Measurements from ENCODE around the gene VSX1. TPM values are rescaled to one million over a fixed set of nuclear protein-coding genes. Genes with fewer than 3 reads are reported as not detected.
A peak's percentile ranks its signal among the peaks of the same experiment; 100 is the strongest.

The VSX1 gene
- total and polyA plus RNA-seq, 11 donors = 0.19 to 0.96 (median 0.49) TPM; not detected in 5

- DNase-seq (peak in 2 of 5 donors; percentile 16 to 21), ATAC-seq (no peak)
- intact Hi-C loops (cut with DNase I) = no loop called here
- Histone ChIP-seq H3K27me3 (no peaks in the 10 kb centered on the region), H3K9me3 (no peaks in the 10 kb centered on the region), H3K36me3 (peaks cover 0 to 25% (median 18%) of the 10 kb centered on the region in 9 donors), H3K27ac (peak overlapping the region; percentile 29 to 100 (median 90)), H3K4me3 (no peak overlapping the region), H3K4me1 (peaks cover 15 to 98% (median 89%) of the 10 kb centered on the region in 12 donors)
- WGBS, 4 donors = 73 to 79% (median 73%) methylated on average over 20 to 21 of the region's 21 CpGs
- TF ChIP-seq POLR2A (IDR thresholded peaks at IDR 0.05) = no peak
- TF ChIP-seq, protein P1, sequence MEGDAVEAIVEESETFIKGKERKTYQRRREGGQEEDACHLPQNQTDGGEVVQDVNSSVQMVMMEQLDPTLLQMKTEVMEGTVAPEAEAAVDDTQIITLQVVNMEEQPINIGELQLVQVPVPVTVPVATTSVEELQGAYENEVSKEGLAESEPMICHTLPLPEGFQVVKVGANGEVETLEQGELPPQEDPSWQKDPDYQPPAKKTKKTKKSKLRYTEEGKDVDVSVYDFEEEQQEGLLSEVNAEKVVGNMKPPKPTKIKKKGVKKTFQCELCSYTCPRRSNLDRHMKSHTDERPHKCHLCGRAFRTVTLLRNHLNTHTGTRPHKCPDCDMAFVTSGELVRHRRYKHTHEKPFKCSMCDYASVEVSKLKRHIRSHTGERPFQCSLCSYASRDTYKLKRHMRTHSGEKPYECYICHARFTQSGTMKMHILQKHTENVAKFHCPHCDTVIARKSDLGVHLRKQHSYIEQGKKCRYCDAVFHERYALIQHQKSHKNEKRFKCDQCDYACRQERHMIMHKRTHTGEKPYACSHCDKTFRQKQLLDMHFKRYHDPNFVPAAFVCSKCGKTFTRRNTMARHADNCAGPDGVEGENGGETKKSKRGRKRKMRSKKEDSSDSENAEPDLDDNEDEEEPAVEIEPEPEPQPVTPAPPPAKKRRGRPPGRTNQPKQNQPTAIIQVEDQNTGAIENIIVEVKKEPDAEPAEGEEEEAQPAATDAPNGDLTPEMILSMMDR (IDR thresholded peaks at IDR 0.05) = no peak
These were observed 34.9 kb downstream of the VSX1 start for GRCh38 chr20:25046736-25047666.

DNA sequence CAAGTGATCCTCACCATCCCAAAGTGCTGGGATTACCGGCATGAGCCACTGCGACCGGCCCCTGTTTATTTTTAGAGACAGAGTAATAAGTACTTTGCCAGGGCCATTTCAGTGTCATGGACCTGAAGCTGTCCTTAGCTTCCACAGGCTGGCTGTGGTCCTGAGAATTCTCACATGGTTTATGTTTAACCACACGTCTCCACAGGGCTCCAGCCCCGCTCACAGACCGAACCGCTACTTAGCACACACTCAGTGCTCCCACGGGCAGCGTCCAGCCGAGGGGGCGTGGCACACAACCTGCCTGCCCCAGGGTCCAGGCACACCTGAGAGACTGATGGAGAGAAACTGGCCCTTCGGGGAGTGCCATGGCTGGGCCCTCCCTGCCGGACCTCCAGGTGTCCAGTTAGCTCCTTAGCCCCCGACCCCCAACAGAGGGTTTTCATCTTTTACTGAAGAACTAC, 35.7 kb downstream of the VSX1 start:
- DNase-seq (peak in 4 of 5 donors; percentile 72 to 87 (median 79)), ATAC-seq (peak; percentile 75 to 81 (median 78))
- Histone ChIP-seq H3K4me3 (no peak overlapping the region), H3K27me3 (no peaks in the 10 kb centered on the region), H3K36me3 (peaks cover 0 to 25% (median 18%) of the 10 kb centered on the region in 9 donors), H3K4me1 (peaks cover 13 to 98% (median 89%) of the 10 kb centered on the region in 12 donors), H3K9me3 (no peaks in the 10 kb centered on the region), H3K27ac (peak overlapping the region; percentile 80 to 100 (median 91))
- 51 to 54% (median 52%) methylated on average over 8 to 14 of the region's 14 CpGs for WGBS, 4 donors
- intact Hi-C loops (cut with DNase I) = no loop called here
- TF ChIP-seq, protein P1 (IDR thresholded peaks at IDR 0.05) = no peak
- TF ChIP-seq POLR2A (IDR thresholded peaks at IDR 0.05) = no peak

- H3K4me1 ChIP-seq = peaks cover 14 to 99% (median 89%) of the 10 kb centered on the region in 12 donors
These were observed 36.6 kb downstream of the VSX1 start for GRCh38 chr20:25045343-25045712.

More at GRCh38 chr20:25045343-25045712, 36.6 kb downstream of the VSX1 start:
- Histone ChIP-seq H3K27ac (peak overlapping the region; percentile 80 to 96 (median 91)), H3K9me3 (no peaks in the 10 kb centered on the region), H3K36me3 (peaks cover 0 to 25% (median 18%) of the 10 kb centered on the region in 9 donors), H3K4me3 (no peak overlapping the region), H3K27me3 (no peaks in the 10 kb centered on the region)
- intact Hi-C loops (cut with DNase I) = no loop called here
- DNase-seq = no peak
- TF ChIP-seq, protein P1 (IDR thresholded peaks at IDR 0.05) = no peak
- TF ChIP-seq POLR2A (IDR thresholded peaks at IDR 0.05) = no peak
- WGBS, 4 donors = 22 to 49% (median 29%) methylated on average over 3 to 9 of the region's 9 CpGs
- ATAC-seq = no peak
